ENCODE measurements around the gene SPATA31E1.

Gene SPATA31E1

DNA sequence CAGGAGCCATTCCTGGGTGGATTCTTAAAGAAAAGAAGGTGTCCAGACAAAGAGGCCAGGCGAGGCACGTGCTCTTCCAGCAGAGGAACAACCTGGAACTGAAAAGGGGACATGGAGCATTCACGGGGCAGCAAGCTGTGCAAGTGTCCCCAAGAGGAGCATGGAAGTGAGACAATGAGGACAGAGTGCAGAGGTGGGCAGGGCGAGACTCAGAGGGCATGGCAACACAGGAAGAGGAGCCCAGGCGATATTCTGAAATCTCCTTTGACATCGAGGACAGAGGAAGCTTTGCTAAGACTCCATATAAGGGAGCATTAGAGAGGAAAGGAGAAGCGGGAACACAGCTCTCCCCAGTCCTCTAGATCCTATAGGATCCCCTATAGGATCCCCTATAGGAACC, 29.4 kb upstream of the SPATA31E1 start:
- H3K4me1 ChIP-seq (ENCODE audit: control insufficient read depth in 1 of 2, insufficient read depth in 1 of 2, low read depth in 1 of 2, low read length in 1 of 2), result no peaks in the 10 kb centered on the region
- TF ChIP-seq, protein P1, sequence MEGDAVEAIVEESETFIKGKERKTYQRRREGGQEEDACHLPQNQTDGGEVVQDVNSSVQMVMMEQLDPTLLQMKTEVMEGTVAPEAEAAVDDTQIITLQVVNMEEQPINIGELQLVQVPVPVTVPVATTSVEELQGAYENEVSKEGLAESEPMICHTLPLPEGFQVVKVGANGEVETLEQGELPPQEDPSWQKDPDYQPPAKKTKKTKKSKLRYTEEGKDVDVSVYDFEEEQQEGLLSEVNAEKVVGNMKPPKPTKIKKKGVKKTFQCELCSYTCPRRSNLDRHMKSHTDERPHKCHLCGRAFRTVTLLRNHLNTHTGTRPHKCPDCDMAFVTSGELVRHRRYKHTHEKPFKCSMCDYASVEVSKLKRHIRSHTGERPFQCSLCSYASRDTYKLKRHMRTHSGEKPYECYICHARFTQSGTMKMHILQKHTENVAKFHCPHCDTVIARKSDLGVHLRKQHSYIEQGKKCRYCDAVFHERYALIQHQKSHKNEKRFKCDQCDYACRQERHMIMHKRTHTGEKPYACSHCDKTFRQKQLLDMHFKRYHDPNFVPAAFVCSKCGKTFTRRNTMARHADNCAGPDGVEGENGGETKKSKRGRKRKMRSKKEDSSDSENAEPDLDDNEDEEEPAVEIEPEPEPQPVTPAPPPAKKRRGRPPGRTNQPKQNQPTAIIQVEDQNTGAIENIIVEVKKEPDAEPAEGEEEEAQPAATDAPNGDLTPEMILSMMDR (IDR thresholded peaks at IDR 0.05), result no peak
- H3K27me3 ChIP-seq, result no peaks in the 10 kb centered on the region
- no peak overlapping the region for H3K4me3 ChIP-seq (ENCODE audit: low read depth in 1 of 2, low read length in 1 of 2)
- no peak overlapping the region for H3K27ac ChIP-seq
- no peaks in the 10 kb centered on the region for H3K36me3 ChIP-seq
- no peaks in the 10 kb centered on the region for H3K9me3 ChIP-seq

DNA sequence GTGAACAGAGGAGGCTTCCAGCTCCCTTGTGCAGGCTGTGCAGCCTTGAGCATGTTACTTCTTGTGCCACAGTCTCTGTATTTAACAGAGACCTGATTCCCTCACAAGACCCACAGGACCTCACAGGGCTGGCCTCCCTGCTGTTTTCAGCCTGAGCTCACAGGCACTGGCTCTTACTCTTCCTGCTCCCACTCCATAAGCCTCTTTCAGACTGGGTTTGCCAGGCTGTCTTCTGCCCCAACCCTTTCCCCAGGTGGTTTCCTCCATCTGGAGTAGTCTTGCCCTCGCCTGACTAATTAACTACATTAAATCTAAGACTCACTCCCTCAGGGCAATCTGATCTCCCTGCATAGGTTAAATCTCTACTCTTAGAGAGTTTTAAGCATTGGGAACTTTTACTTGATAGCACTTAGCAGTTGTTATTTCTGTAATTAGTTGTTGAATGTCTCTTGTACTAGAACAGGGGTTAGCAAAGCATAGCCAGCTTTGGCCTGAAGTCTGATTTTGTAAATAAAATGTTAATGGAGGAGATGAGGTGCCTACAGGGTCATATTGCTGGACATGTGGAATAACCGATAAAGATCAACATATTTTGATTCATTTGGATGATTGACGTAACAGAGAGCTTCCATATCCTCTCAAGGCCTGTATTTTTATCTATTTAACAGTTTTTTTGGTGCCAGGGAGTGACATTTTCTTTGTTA, 28.6 kb upstream of the SPATA31E1 start:
- Histone ChIP-seq H3K27ac (no peak overlapping the region), H3K27me3 (no peaks in the 10 kb centered on the region), H3K4me1 (ENCODE audit: control insufficient read depth in 1 of 2, insufficient read depth in 1 of 2, low read depth in 1 of 2, low read length in 1 of 2) (no peaks in the 10 kb centered on the region), H3K4me3 (ENCODE audit: low read depth in 1 of 2, low read length in 1 of 2) (no peak overlapping the region), H3K9me3 (no peaks in the 10 kb centered on the region), H3K36me3 (no peaks in the 10 kb centered on the region)
- TF ChIP-seq, protein P1 (IDR thresholded peaks at IDR 0.05), result no peak

DNA sequence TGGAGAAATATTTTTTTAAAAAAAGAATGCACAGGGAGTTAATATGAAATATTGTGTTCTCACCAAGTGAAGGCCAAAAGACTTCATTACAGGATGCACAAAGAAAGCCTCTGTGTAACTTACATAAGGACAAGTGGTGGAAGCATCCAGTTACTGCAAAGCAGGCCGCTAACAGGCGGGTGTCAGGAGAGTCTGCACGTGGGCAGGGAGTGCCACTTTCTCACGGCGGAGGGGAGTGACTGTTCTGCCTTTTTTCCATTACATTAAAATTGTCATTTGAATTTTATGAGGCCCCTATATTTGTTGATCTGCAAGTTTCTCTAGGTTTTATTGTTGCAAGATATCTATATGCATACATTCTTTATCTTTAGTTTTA, 28.1 kb upstream of the SPATA31E1 start:
- Histone ChIP-seq H3K36me3 (no peaks in the 10 kb centered on the region), H3K27ac (no peak overlapping the region), H3K27me3 (no peaks in the 10 kb centered on the region), H3K4me1 (ENCODE audit: control insufficient read depth in 1 of 2, insufficient read depth in 1 of 2, low read depth in 1 of 2, low read length in 1 of 2) (no peaks in the 10 kb centered on the region), H3K9me3 (no peaks in the 10 kb centered on the region), H3K4me3 (ENCODE audit: low read depth in 1 of 2, low read length in 1 of 2) (no peak overlapping the region)
- TF ChIP-seq, protein P1 (IDR thresholded peaks at IDR 0.05), result no peak

DNA sequence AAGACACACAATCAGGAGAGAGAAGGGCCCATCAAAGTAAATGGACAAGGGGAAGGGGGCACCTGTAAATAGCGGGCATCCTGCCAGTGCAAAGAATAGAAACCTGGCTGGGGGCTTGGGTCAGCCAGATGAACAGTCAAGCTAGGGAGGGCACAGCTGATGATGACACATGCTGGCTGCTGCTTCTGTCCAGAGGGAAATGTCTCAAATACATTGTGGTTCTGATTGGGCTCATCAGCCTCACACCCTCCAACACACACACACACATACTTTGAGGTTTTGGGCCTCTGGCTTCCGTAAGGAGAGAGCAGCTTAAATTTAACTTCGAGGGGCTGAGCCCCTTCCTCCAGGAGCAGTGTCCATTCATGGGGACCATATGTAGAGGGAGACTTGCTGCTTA, 27.6 kb upstream of the SPATA31E1 start:
- Histone ChIP-seq H3K4me3 (ENCODE audit: low read depth in 1 of 2, low read length in 1 of 2) (no peak overlapping the region), H3K4me1 (ENCODE audit: control insufficient read depth in 1 of 2, insufficient read depth in 1 of 2, low read depth in 1 of 2, low read length in 1 of 2) (no peaks in the 10 kb centered on the region), H3K27ac (no peak overlapping the region), H3K27me3 (no peaks in the 10 kb centered on the region), H3K36me3 (no peaks in the 10 kb centered on the region), H3K9me3 (no peaks in the 10 kb centered on the region)
- TF ChIP-seq, protein P1 (IDR thresholded peaks at IDR 0.05), result no peak

DNA sequence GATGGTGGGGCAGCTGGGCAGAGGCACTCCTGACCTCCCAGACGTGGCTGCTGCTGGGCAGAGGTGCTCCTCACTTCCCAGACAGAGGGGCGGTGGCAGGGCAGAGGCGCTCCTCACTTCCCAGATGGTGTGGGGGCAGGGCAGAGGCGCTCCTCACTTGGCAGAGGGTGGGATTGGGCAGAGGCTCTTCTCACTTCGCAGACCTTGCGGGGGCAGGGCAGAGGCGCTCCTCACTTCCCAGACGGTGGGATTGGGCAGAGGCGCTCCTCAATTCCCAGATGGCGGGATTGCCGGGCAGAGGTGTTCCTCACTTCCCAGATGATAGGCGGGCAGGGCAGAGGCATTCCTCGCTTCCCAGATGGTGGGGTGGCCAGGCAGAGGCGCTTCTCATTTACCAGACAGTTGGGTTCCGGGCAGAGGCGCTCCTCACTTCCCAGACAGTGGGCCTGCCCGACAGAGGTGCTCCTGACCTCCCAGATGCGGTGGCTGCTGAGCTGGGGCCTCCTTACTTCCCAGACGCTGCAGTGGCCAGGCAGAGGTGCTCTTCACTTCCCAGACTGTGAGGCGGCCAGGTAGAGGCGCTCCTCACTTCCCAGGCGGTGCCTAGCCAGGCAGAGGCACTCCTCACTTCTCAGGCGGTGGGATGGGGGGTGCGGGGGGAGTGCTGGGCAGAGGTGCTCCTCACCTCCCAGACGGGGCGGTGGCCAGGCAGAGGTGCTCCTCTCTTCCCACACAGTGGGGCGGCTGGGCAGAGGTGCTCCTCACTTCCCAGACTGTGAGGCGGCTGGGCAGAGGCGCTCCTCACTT, 25.3 kb upstream of the SPATA31E1 start:
- Histone ChIP-seq H3K4me1 (ENCODE audit: control insufficient read depth in 1 of 2, insufficient read depth in 1 of 2, low read depth in 1 of 2, low read length in 1 of 2) (no peaks in the 10 kb centered on the region), H3K27me3 (no peaks in the 10 kb centered on the region), H3K27ac (no peak overlapping the region), H3K4me3 (ENCODE audit: low read depth in 1 of 2, low read length in 1 of 2) (no peak overlapping the region), H3K36me3 (no peaks in the 10 kb centered on the region), H3K9me3 (no peaks in the 10 kb centered on the region)
- TF ChIP-seq, protein P1 (IDR thresholded peaks at IDR 0.05), result no peak

All from neutrophil (primary cell).